Natural killer cell (primary cell): Measurements from ENCODE around the gene WNK3. TPM values are rescaled to one million over a fixed set of nuclear protein-coding genes. Genes with fewer than 3 reads are reported as not detected.

Source experiments
- ATAC-seq, 3 donors: fragments of 150-1000 bp in 2 of 3; fragments of 200-7000 bp in 1 of 3; cut with Tn5 transposase; 1 replicate in 1 of 3; 2 replicates in 2 of 3; pipeline ENCODE4 v1.10.0; 2021; ENCODE audit warnings: mild to moderate bottlenecking in 2 of 3, moderate library complexity in 2 of 3
- DNase-seq, 2 donors: peaks; one replicate each; pipeline versions ENCODE4 v3.0.0 to v3.0.0-alpha.2; 2013 to 2021; ENCODE audit warnings: mixed read lengths in 1 of 2
- H3K27ac ChIP-seq: one replicate; pipeline ENCODE4 v1.5.1; 2013; ENCODE audit warnings: mild to moderate bottlenecking, low read length
- H3K27me3 ChIP-seq: one replicate; pipeline ENCODE4 v1.6.1; 2013; ENCODE audit warnings: low read length; ENCODE audit not compliant: control insufficient read depth, insufficient read depth
- H3K36me3 ChIP-seq: one replicate; pipeline ENCODE4 v1.6.1; 2013; ENCODE audit warnings: low read length; ENCODE audit not compliant: control insufficient read depth, insufficient read depth
- H3K4me1 ChIP-seq: one replicate; pipeline ENCODE4 v1.6.1; 2013; ENCODE audit warnings: low read length; ENCODE audit not compliant: control insufficient read depth, insufficient read depth
- H3K4me3 ChIP-seq: one replicate; pipeline ENCODE4 v1.5.1; 2013; ENCODE audit warnings: low read length
- H3K9me3 ChIP-seq: one replicate; pipeline ENCODE4 v1.6.1; 2013; ENCODE audit warnings: low read length; ENCODE audit not compliant: control insufficient read depth, insufficient read depth
- H3K27ac Mint-ChIP-seq, 2 donors: one replicate each; pipeline ENCODE4 v1.8.0; 2022; ENCODE audit warnings: mild to moderate bottlenecking in 2 of 2, mixed read lengths in 2 of 2, moderate library complexity in 1 of 2
- H3K27me3 Mint-ChIP-seq, 2 donors: one replicate each; pipeline ENCODE4 v1.8.0; 2022; ENCODE audit warnings: low read depth in 2 of 2, mixed read lengths in 2 of 2
- H3K36me3 Mint-ChIP-seq: one replicate; pipeline ENCODE4 v1.8.0; 2022; ENCODE audit warnings: mixed read lengths
- H3K4me1 Mint-ChIP-seq, 2 donors: one replicate each; pipeline ENCODE4 v1.8.0; 2022; ENCODE audit warnings: mixed read lengths in 2 of 2
- H3K4me3 Mint-ChIP-seq: one replicate; pipeline ENCODE4 v1.8.0; 2022; ENCODE audit warnings: mild to moderate bottlenecking, moderate library complexity, mixed read lengths
- H3K9me3 Mint-ChIP-seq, 2 donors: one replicate each; pipeline ENCODE4 v1.8.0; 2022; ENCODE audit warnings: mixed read lengths in 2 of 2
- CTCF ChIP-seq: fragments of 200-600 bp; IDR thresholded peaks from one replicate; pipeline ENCODE4 v1.8.0; 2022; ENCODE audit warnings: antibody characterized with exemption
- WGBS: methylation state at CpG from one replicate; pipeline ENCODE4 v1.1.7; 2013; ENCODE audit warnings: missing lambda C conversion rate; ENCODE audit not compliant: insufficient coverage; 5-methylcytosine and 5-hydroxymethylcytosine counted together
- intact Hi-C: fragments of 100-400 bp; cut with micrococcal nuclease; formaldehyde crosslinking; loops from one replicate; pipeline ENCODE4 v1.14.2; 2022
- total RNA-seq, 4 donors: library from RNA; stranded (reverse); fragments of 120-200 nt in 1 of 4; gene quantifications; one replicate each; pipeline versions ENCODE4 v1.2.3 to v1.2.4, GENCODE V29; 2013 to 2022

WNK3 gene
- total RNA-seq, 3 donors from 2014 or later (not counting 1 experiment from before 2014, with no cell fraction given): 0.05 to 0.13 TPM; not detected in 1

- ATAC-seq (no peak), DNase-seq (no peak)
- no peak overlapping the region for H3K27ac ChIP-seq
- no peaks in the 10 kb centered on the region for H3K36me3 Mint-ChIP-seq
- H3K4me1 Mint-ChIP-seq: no peaks in the 10 kb centered on the region
- TF ChIP-seq CTCF: no peak
- H3K4me3 ChIP-seq: no peak overlapping the region
- intact Hi-C loops: no loop called here
- no peaks in the 10 kb centered on the region for H3K9me3 ChIP-seq
- no peaks in the 10 kb centered on the region for H3K36me3 ChIP-seq
- H3K4me1 ChIP-seq: no peaks in the 10 kb centered on the region
- peaks cover 0 to 1% of the 10 kb centered on the region in 2 donors for H3K27me3 Mint-ChIP-seq
- H3K27ac Mint-ChIP-seq: no peak overlapping the region
- no peak overlapping the region for H3K4me3 Mint-ChIP-seq
- H3K27me3 ChIP-seq: no peaks in the 10 kb centered on the region
- H3K9me3 Mint-ChIP-seq: no peaks in the 10 kb centered on the region
- WGBS: no CpG with 5 or more reads among the region's 1 CpG
Observed at GRCh38 chrX:54280466-54280865, 77.4 kb downstream of the WNK3 start.

GRCh38 chrX:54271664-54272063, 86.2 kb downstream of the WNK3 start:
- no peaks in the 10 kb centered on the region for H3K36me3 Mint-ChIP-seq
- H3K4me3 Mint-ChIP-seq: no peak overlapping the region
- no peaks in the 10 kb centered on the region for H3K4me1 Mint-ChIP-seq
- intact Hi-C loops: no loop called here
- no peaks in the 10 kb centered on the region for H3K9me3 Mint-ChIP-seq
- no peak for TF ChIP-seq CTCF
- H3K4me3 ChIP-seq: no peak overlapping the region
- no peaks in the 10 kb centered on the region for H3K36me3 ChIP-seq
- WGBS: 80% methylated on average over 1 of the region's 2 CpGs
- H3K27ac ChIP-seq: no peak overlapping the region
- DNase-seq: no peak
- H3K4me1 ChIP-seq: no peaks in the 10 kb centered on the region
- no peaks in the 10 kb centered on the region for H3K9me3 ChIP-seq
- no peak for ATAC-seq
- peaks cover 7 to 24% of the 10 kb centered on the region in 2 donors for H3K27me3 Mint-ChIP-seq
- H3K27ac Mint-ChIP-seq: no peak overlapping the region
- H3K27me3 ChIP-seq: no peaks in the 10 kb centered on the region

GRCh38 chrX:54248309-54248708, 109.5 kb downstream of the WNK3 start:
- Mint-ChIP-seq H3K4me1 (no peaks in the 10 kb centered on the region), H3K36me3 (no peaks in the 10 kb centered on the region), H3K4me3 (no peak overlapping the region), H3K27me3 (peaks cover 3 to 49% of the 10 kb centered on the region in 2 donors), H3K27ac (no peak overlapping the region), H3K9me3 (no peaks in the 10 kb centered on the region)
- Histone ChIP-seq H3K27me3 (no peaks in the 10 kb centered on the region), H3K4me3 (no peak overlapping the region), H3K9me3 (no peaks in the 10 kb centered on the region), H3K4me1 (no peaks in the 10 kb centered on the region), H3K36me3 (no peaks in the 10 kb centered on the region), H3K27ac (no peak overlapping the region)
- peak in 1 of 2 donors; percentile 16 for DNase-seq
- ATAC-seq: no peak
- no peak for TF ChIP-seq CTCF
- intact Hi-C loops: no loop called here
- WGBS: no CpG with 5 or more reads among the region's 1 CpG

- no peak for DNase-seq
- Histone ChIP-seq H3K4me1 (no peaks in the 10 kb centered on the region), H3K27me3 (no peaks in the 10 kb centered on the region), H3K9me3 (no peaks in the 10 kb centered on the region), H3K36me3 (no peaks in the 10 kb centered on the region), H3K27ac (no peak overlapping the region), H3K4me3 (no peak overlapping the region)
- no peak for ATAC-seq
- TF ChIP-seq CTCF: no peak
- no peak overlapping the region for H3K4me3 Mint-ChIP-seq
- no peak overlapping the region for H3K27ac Mint-ChIP-seq
- H3K27me3 Mint-ChIP-seq: peaks cover 3 to 50% of the 10 kb centered on the region in 2 donors
- intact Hi-C loops: no loop called here
- no peaks in the 10 kb centered on the region for H3K9me3 Mint-ChIP-seq
- no peaks in the 10 kb centered on the region for H3K36me3 Mint-ChIP-seq
- H3K4me1 Mint-ChIP-seq: no peaks in the 10 kb centered on the region
Observed at GRCh38 chrX:54246866-54247265, 111.0 kb downstream of the WNK3 start.
